Fibroblast of lung (primary cell): ENCODE measurements around the gene OR52R1.

Experiments used
- CTCF ChIP-seq, 2 donors: IDR thresholded peaks in 1 of 2; conservative IDR thresholded peaks in 1 of 2; 1 replicate in 1 of 2; 2 replicates in 1 of 2; pipeline ENCODE4 v1.5.1; 2011 to 2012; ENCODE audit warnings: low read length in 2 of 2, control low read depth in 1 of 2, inconsistent platforms in 1 of 2, low read depth in 1 of 2, mild to moderate bottlenecking in 1 of 2
- EZH2 ChIP-seq: IDR thresholded peaks from 2 replicates; pipeline ENCODE4 v1.5.1; 2012; ENCODE audit warnings: low read length, control low read depth, mild to moderate bottlenecking; ENCODE audit errors: missing control alignments

- TF ChIP-seq CTCF (conservative IDR thresholded peaks at IDR 0.05 in 1 of 2, IDR thresholded peaks at IDR 0.05 in 1 of 2; ENCODE audit: low read depth in 1 of 2, low read length in 2 of 2) (no peak), EZH2 (no peak)
Observed at GRCh38 chr11:4763096-4763495, 41.1 kb downstream of the OR52R1 start.
